HEK293 (cell line): Measurements from ENCODE around the gene HOXB4.

Source experiments
- CTCF ChIA-PET: fragments of 350-600 bp; formaldehyde crosslinking; extraction: SDS; loops from one replicate; lab custom pipeline; 2021; ENCODE audit warnings: antibody characterized with exemption; lab: Yijun Ruan, JAX
- POLR2A ChIA-PET: fragments of 300-600 bp; formaldehyde crosslinking; extraction: SDS; loops from one replicate; lab custom pipeline; 2020; ENCODE audit warnings: antibody characterized with exemption, inconsistent platforms; lab: Yijun Ruan, JAX
- H3K27ac ChIP-seq: fragments of 200-500 bp; sonication (Bioruptor generic); 2 replicates; pipeline ENCODE4 v1.5.1; 2014; ENCODE audit warnings: low read depth, low read length, control low read depth, inconsistent platforms; ENCODE audit errors: extremely low read depth
- H3K36me3 ChIP-seq, 2 experiments: fragments of 200-500 bp in 1 of 2; sonication (Bioruptor generic) in 1 of 2; 1 replicate in 1 of 2; 2 replicates in 1 of 2; pipeline ENCODE4 v1.5.1; 2014 to 2017; ENCODE audit warnings: inconsistent platforms in 2 of 2, low read length in 2 of 2; ENCODE audit not compliant: control insufficient read depth in 2 of 2, insufficient read depth in 1 of 2
- H3K4me1 ChIP-seq: fragments of 200-500 bp; sonication (Bioruptor generic); 2 replicates; pipeline ENCODE4 v1.5.1; 2014; ENCODE audit warnings: mild to moderate bottlenecking, low read length, inconsistent platforms; ENCODE audit not compliant: control insufficient read depth, insufficient read depth
- H3K4me3 ChIP-seq: 2 replicates; pipeline ENCODE4 v1.5.1; 2011; ENCODE audit warnings: low read depth, mild to moderate bottlenecking, control low read depth, low read length, moderate library complexity
- H3K9me3 ChIP-seq: fragments of 200-500 bp; sonication (Bioruptor generic); 2 replicates; pipeline ENCODE4 v1.5.1; 2014; ENCODE audit warnings: low read depth, low read length, inconsistent platforms; ENCODE audit not compliant: control insufficient read depth, insufficient read depth
- KLF1 ChIP-seq: fragments of 450-650 bp; formaldehyde crosslinking; IDR thresholded peaks from 2 replicates; pipeline ENCODE4 v1.5.1; 2016; ENCODE audit warnings: missing biosample characterization, missing genetic modification characterization
- KLF9 ChIP-seq: fragments of 450-650 bp; formaldehyde crosslinking; IDR thresholded peaks from 2 replicates; pipeline ENCODE4 v1.5.1; 2016; ENCODE audit warnings: missing biosample characterization, missing genetic modification characterization, low read depth
- SP3 ChIP-seq: fragments of 450-650 bp; formaldehyde crosslinking; IDR thresholded peaks from 2 replicates; pipeline ENCODE4 v1.5.1; 2016; ENCODE audit warnings: missing biosample characterization, missing genetic modification characterization
- ZBTB1 ChIP-seq: fragments of 450-650 bp; formaldehyde crosslinking; IDR thresholded peaks from 2 replicates; pipeline ENCODE4 v1.5.1; 2016; ENCODE audit warnings: missing biosample characterization, missing genetic modification characterization
- ZNF10 ChIP-seq: fragments of 450-650 bp; formaldehyde crosslinking; IDR thresholded peaks from 2 replicates; pipeline ENCODE4 v1.5.1; 2017; ENCODE audit warnings: missing biosample characterization, missing genetic modification characterization
- ZNF133 ChIP-seq: fragments of 450-650 bp; formaldehyde crosslinking; IDR thresholded peaks from 2 replicates; pipeline ENCODE4 v1.5.1; 2016; ENCODE audit warnings: missing biosample characterization, missing genetic modification characterization
- ZNF140 ChIP-seq: fragments of 450-650 bp; formaldehyde crosslinking; IDR thresholded peaks from 2 replicates; pipeline ENCODE4 v1.5.1; 2016; ENCODE audit warnings: missing biosample characterization, missing genetic modification characterization
- ZNF146 ChIP-seq: fragments of 450-650 bp; formaldehyde crosslinking; IDR thresholded peaks from 2 replicates; pipeline ENCODE4 v1.5.1; 2016; ENCODE audit warnings: missing biosample characterization, missing genetic modification characterization
- ZNF169 ChIP-seq: fragments of 450-650 bp; formaldehyde crosslinking; IDR thresholded peaks from 2 replicates; pipeline ENCODE4 v1.5.1; 2016; ENCODE audit warnings: missing biosample characterization, missing genetic modification characterization
- ZNF174 ChIP-seq: fragments of 450-650 bp; formaldehyde crosslinking; IDR thresholded peaks from 2 replicates; pipeline ENCODE4 v1.5.0; 2017; ENCODE audit warnings: missing biosample characterization, mild to moderate bottlenecking, missing genetic modification characterization
- ZNF2 ChIP-seq: fragments of 450-650 bp; formaldehyde crosslinking; IDR thresholded peaks from 2 replicates; pipeline ENCODE4 v1.5.1; 2016; ENCODE audit warnings: missing biosample characterization, missing genetic modification characterization
- ZNF211 ChIP-seq: fragments of 450-650 bp; formaldehyde crosslinking; IDR thresholded peaks from 2 replicates; pipeline ENCODE4 v1.5.1; 2016; ENCODE audit warnings: low read depth, missing biosample characterization, missing genetic modification characterization
- ZNF24 ChIP-seq: fragments of 450-650 bp; formaldehyde crosslinking; IDR thresholded peaks from 2 replicates; pipeline ENCODE4 v1.5.1; 2016; ENCODE audit warnings: missing biosample characterization, missing genetic modification characterization
- ZNF292 ChIP-seq: fragments of 450-650 bp; formaldehyde crosslinking; IDR thresholded peaks from 2 replicates; pipeline ENCODE4 v1.5.1; 2016; ENCODE audit warnings: low read depth, missing biosample characterization, missing genetic modification characterization, borderline replicate concordance
- ZNF302 ChIP-seq: fragments of 450-650 bp; formaldehyde crosslinking; IDR thresholded peaks from 2 replicates; pipeline ENCODE4 v1.5.1; 2016; ENCODE audit warnings: missing biosample characterization, missing genetic modification characterization, low read depth
- ZNF335 ChIP-seq: fragments of 450-650 bp; formaldehyde crosslinking; conservative IDR thresholded peaks from 2 replicates; pipeline ENCODE4 v1.5.1; 2016; ENCODE audit warnings: missing biosample characterization, missing genetic modification characterization
- ZNF404 ChIP-seq: fragments of 450-650 bp; formaldehyde crosslinking; IDR thresholded peaks from 2 replicates; pipeline ENCODE4 v1.5.1; 2017; ENCODE audit warnings: missing biosample characterization, missing genetic modification characterization
- ZNF600 ChIP-seq: fragments of 450-650 bp; formaldehyde crosslinking; IDR thresholded peaks from 2 replicates; pipeline ENCODE4 v1.5.1; 2016; ENCODE audit warnings: missing biosample characterization, missing genetic modification characterization
- ZNF624 ChIP-seq: fragments of 450-650 bp; formaldehyde crosslinking; IDR thresholded peaks from 2 replicates; pipeline ENCODE4 v1.5.1; 2017; ENCODE audit warnings: missing biosample characterization, missing genetic modification characterization
- ZSCAN30 ChIP-seq: fragments of 450-650 bp; IDR thresholded peaks from 2 replicates; pipeline ENCODE4 v1.5.1; 2018; ENCODE audit warnings: missing biosample characterization, mild to moderate bottlenecking, missing genetic modification characterization, moderate library complexity
- TF ChIP-seq, protein P1 (sequence below): fragments of 450-650 bp; formaldehyde crosslinking; IDR thresholded peaks from 2 replicates; pipeline ENCODE4 v1.5.1; 2016; ENCODE audit warnings: missing biosample characterization, missing genetic modification characterization, low read depth
- TF ChIP-seq, protein P2 (sequence below): fragments of 450-650 bp; formaldehyde crosslinking; IDR thresholded peaks from 2 replicates; pipeline ENCODE4 v1.5.1; 2016; ENCODE audit warnings: missing biosample characterization, missing genetic modification characterization
- TF ChIP-seq, protein P3 (sequence below): fragments of 450-650 bp; formaldehyde crosslinking; IDR thresholded peaks from 2 replicates; pipeline ENCODE4 v1.5.1; 2017; ENCODE audit warnings: missing biosample characterization, mild to moderate bottlenecking, missing genetic modification characterization, moderate library complexity
- TF ChIP-seq, protein P4 (sequence below): fragments of 450-650 bp; formaldehyde crosslinking; IDR thresholded peaks from 2 replicates; pipeline ENCODE4 v1.5.1; 2016; ENCODE audit warnings: missing biosample characterization, missing genetic modification characterization
- TF ChIP-seq, protein P5 (sequence below): fragments of 450-650 bp; formaldehyde crosslinking; IDR thresholded peaks from 2 replicates; pipeline ENCODE4 v1.5.1; 2016; ENCODE audit warnings: missing biosample characterization, missing genetic modification characterization
- TF ChIP-seq, protein P6 (sequence below): fragments of 450-650 bp; IDR thresholded peaks from 2 replicates; pipeline ENCODE4 v1.5.1; 2018; ENCODE audit warnings: missing biosample characterization, mild to moderate bottlenecking, missing genetic modification characterization

The HOXB4 gene

DNA sequence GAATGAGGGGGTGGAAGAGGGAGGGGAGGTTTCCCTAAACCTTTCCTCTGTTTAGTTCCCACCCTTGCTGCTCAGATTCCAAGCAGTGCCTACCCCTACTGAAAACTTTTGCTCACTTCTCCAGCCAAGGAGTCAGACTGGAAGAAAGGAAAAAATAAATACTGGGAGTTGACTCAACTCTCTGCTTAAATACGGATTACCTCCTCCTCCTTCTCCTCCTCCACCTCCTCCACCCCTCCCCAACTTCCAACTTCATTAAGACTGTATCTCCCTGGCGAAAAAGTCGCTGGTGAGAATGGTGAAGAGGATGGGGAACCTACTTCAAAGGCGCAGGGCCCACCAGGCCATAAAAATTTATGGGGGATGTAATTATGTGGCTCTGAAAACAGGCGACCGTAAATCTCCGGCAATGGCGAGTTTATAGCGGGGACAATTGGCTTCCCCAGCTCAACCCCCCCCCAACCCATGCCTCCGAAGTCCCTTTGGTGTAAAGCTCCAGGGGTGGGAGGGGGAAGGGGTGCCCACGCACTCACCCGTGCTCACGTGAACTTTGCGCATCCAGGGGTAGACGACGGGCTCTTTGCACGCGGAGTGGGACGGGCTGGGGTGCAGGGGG is 712 bp downstream of the HOXB4 start:
- ChIA-PET POLR2A (interaction anchor here (0.6 to 4.1 kb wide), 9 partner anchors 10 to 1658 kb away, joined by 3 to 26 read pairs (median 5); no protein-coding TSS in a partner anchor), CTCF (interaction anchor here (0.7 kb wide), 2 partner anchors 59 to 84 kb away, joined by 3 read pairs; no protein-coding TSS in a partner anchor)
- no peaks in the 10 kb centered on the region for H3K9me3 ChIP-seq
- H3K4me3 ChIP-seq = peak overlapping the region; percentile 52
- peak overlapping the region; percentile 93 for H3K27ac ChIP-seq
- peaks cover 71% of the 10 kb centered on the region for H3K4me1 ChIP-seq
- H3K36me3 ChIP-seq = peaks cover 0 to 17% of the 10 kb centered on the region in 2 experiments; a peak in 2 of 3 replicates
- TF ChIP-seq KLF9 (tag by site-specific recombination) (no peak), ZNF24 (tag by site-specific recombination) (peak; percentile 94), ZNF140 (tag by site-specific recombination) (no peak), ZNF404 (tag by site-specific recombination) (no peak), KLF1 (tag by site-specific recombination) (peak; percentile 68), ZNF292 (tag by site-specific recombination) (no peak), ZNF302 (no peak), ZNF335 (tag by site-specific recombination) (peak; percentile 57), ZNF600 (tag by site-specific recombination) (peak; percentile 10; the same call in 1 of the 2 replicates), ZNF133 (tag by site-specific recombination) (peak; percentile 50; the same call in 1 of the 2 replicates), ZNF169 (tag by site-specific recombination) (no peak), ZNF624 (no peak), ZBTB1 (tag by site-specific recombination) (no peak; the same call in 1 of the 2 replicates), ZNF10 (tag by site-specific recombination) (peak; percentile 93), ZSCAN30 (tag by site-specific recombination) (peak; percentile 96), ZNF174 (tag by site-specific recombination) (no peak), ZNF146 (0 out of 2 replicates have a peak, but pooled peaks have one; percentile 17), SP3 (tag by site-specific recombination) (peak; percentile 43), ZNF2 (tag by site-specific recombination) (peak; percentile 66), ZNF211 (tag by site-specific recombination) (no peak)
- TF ChIP-seq, protein P1, sequence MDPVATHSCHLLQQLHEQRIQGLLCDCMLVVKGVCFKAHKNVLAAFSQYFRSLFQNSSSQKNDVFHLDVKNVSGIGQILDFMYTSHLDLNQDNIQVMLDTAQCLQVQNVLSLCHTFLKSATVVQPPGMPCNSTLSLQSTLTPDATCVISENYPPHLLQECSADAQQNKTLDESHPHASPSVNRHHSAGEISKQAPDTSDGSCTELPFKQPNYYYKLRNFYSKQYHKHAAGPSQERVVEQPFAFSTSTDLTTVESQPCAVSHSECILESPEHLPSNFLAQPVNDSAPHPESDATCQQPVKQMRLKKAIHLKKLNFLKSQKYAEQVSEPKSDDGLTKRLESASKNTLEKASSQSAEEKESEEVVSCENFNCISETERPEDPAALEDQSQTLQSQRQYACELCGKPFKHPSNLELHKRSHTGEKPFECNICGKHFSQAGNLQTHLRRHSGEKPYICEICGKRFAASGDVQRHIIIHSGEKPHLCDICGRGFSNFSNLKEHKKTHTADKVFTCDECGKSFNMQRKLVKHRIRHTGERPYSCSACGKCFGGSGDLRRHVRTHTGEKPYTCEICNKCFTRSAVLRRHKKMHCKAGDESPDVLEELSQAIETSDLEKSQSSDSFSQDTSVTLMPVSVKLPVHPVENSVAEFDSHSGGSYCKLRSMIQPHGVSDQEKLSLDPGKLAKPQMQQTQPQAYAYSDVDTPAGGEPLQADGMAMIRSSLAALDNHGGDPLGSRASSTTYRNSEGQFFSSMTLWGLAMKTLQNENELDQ (tag by site-specific recombination) = peak; percentile 17; the same call in 1 of the 2 replicates
- TF ChIP-seq, protein P2, sequence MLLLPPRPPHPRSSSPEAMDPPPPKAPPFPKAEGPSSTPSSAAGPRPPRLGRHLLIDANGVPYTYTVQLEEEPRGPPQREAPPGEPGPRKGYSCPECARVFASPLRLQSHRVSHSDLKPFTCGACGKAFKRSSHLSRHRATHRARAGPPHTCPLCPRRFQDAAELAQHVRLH (tag by site-specific recombination) = peak; percentile 91
- TF ChIP-seq, protein P3, sequence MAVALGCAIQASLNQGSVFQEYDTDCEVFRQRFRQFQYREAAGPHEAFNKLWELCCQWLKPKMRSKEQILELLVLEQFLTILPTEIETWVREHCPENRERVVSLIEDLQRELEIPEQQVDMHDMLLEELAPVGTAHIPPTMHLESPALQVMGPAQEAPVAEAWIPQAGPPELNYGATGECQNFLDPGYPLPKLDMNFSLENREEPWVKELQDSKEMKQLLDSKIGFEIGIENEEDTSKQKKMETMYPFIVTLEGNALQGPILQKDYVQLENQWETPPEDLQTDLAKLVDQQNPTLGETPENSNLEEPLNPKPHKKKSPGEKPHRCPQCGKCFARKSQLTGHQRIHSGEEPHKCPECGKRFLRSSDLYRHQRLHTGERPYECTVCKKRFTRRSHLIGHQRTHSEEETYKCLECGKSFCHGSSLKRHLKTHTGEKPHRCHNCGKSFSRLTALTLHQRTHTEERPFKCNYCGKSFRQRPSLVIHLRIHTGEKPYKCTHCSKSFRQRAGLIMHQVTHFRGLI (tag by site-specific recombination) = peak; percentile 74
- TF ChIP-seq, protein P4, sequence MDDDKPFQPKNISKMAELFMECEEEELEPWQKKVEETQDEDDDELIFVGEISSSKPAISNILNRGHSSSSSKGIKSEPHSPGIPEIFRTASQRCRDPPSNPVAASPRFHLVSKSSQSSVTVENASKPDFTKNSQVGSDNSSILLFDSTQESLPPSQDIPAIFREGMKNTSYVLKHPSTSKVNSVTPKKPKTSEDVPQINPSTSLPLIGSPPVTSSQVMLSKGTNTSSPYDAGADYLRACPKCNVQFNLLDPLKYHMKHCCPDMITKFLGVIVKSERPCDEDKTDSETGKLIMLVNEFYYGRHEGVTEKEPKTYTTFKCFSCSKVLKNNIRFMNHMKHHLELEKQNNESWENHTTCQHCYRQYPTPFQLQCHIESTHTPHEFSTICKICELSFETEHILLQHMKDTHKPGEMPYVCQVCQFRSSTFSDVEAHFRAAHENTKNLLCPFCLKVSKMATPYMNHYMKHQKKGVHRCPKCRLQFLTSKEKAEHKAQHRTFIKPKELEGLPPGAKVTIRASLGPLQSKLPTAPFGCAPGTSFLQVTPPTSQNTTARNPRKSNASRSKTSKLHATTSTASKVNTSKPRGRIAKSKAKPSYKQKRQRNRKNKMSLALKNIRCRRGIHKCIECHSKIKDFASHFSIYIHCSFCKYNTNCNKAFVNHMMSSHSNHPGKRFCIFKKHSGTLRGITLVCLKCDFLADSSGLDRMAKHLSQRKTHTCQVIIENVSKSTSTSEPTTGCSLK (tag by site-specific recombination) = no peak
- TF ChIP-seq, protein P5, sequence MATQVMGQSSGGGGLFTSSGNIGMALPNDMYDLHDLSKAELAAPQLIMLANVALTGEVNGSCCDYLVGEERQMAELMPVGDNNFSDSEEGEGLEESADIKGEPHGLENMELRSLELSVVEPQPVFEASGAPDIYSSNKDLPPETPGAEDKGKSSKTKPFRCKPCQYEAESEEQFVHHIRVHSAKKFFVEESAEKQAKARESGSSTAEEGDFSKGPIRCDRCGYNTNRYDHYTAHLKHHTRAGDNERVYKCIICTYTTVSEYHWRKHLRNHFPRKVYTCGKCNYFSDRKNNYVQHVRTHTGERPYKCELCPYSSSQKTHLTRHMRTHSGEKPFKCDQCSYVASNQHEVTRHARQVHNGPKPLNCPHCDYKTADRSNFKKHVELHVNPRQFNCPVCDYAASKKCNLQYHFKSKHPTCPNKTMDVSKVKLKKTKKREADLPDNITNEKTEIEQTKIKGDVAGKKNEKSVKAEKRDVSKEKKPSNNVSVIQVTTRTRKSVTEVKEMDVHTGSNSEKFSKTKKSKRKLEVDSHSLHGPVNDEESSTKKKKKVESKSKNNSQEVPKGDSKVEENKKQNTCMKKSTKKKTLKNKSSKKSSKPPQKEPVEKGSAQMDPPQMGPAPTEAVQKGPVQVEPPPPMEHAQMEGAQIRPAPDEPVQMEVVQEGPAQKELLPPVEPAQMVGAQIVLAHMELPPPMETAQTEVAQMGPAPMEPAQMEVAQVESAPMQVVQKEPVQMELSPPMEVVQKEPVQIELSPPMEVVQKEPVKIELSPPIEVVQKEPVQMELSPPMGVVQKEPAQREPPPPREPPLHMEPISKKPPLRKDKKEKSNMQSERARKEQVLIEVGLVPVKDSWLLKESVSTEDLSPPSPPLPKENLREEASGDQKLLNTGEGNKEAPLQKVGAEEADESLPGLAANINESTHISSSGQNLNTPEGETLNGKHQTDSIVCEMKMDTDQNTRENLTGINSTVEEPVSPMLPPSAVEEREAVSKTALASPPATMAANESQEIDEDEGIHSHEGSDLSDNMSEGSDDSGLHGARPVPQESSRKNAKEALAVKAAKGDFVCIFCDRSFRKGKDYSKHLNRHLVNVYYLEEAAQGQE = 0 out of 2 replicates have a peak, but pooled peaks have one; percentile 16
- TF ChIP-seq, protein P6, sequence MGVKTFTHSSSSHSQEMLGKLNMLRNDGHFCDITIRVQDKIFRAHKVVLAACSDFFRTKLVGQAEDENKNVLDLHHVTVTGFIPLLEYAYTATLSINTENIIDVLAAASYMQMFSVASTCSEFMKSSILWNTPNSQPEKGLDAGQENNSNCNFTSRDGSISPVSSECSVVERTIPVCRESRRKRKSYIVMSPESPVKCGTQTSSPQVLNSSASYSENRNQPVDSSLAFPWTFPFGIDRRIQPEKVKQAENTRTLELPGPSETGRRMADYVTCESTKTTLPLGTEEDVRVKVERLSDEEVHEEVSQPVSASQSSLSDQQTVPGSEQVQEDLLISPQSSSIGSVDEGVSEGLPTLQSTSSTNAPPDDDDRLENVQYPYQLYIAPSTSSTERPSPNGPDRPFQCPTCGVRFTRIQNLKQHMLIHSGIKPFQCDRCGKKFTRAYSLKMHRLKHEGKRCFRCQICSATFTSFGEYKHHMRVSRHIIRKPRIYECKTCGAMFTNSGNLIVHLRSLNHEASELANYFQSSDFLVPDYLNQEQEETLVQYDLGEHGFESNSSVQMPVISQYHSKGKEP (tag by site-specific recombination) = peak; percentile 87; the same call in 1 of the 2 replicates
